Measurements from ENCODE around the gene PTPN3. TPM values are rescaled to one million over a fixed set of nuclear protein-coding genes. Genes with fewer than 3 reads are reported as not detected.
A peak's percentile ranks its signal among the peaks of the same experiment; 100 is the strongest.

PTPN3 gene
- total RNA-seq, 2 donors from 2014 or later: 2.7 to 4.6 TPM

DNA sequence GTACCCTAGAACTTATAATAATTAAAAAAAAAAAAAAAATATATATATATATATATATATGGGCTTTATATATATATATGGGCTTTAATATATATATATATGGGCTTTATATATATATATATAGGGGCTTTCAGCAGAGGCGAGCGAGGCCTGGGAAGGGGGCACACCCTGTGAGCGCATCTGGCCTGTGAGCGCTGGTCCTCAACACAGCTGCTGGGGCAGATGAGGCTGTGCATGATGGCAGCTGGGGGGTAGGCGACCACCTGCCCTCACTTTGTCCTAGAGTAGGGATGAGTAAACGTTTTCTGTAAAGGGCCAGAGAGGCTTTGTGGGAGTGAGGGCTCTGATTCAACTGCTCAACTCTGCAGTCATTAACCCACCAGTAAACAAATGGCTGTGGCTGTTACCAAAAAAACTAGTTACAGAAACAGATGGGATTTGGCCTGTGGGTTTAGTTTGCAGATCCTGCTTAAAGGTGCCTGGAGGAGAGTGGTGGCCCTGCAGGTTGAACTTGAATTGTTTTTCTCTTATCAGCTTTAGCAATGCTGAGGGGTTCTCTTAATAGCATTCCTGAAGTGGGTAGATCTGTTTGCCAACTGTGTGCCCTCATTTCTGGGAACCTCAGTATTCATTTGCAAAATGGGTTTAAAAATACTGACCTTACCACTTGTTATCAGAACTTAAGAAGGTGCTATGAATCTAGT is 89.2 kb downstream of the PTPN3 start:
- no peaks in the 10 kb centered on the region for H3K36me3 Mint-ChIP-seq (ENCODE audit: low read depth)
- H3K4me1 Mint-ChIP-seq: peaks cover 18% of the 10 kb centered on the region
- H3K27me3 Mint-ChIP-seq (ENCODE audit: insufficient read depth): no peaks in the 10 kb centered on the region
- no peaks in the 10 kb centered on the region for H3K4me1 ChIP-seq (ENCODE audit: control insufficient read depth, insufficient read depth, low read length)
- H3K27me3 ChIP-seq (ENCODE audit: control insufficient read depth, insufficient read depth, low read length, poor library complexity, severe bottlenecking): no peaks in the 10 kb centered on the region
- H3K4me3 Mint-ChIP-seq: no peak overlapping the region
- H3K9me3 Mint-ChIP-seq: no peaks in the 10 kb centered on the region
- no peak overlapping the region for H3K4me3 ChIP-seq (ENCODE audit: low read length)
- no peak overlapping the region for H3K27ac ChIP-seq (ENCODE audit: low read depth, low read length)
- H3K27ac Mint-ChIP-seq: peak overlapping the region; percentile 75
- peak; percentile 57 for TF ChIP-seq CTCF (conservative IDR thresholded peaks at IDR 0.05)
- H3K36me3 ChIP-seq (ENCODE audit: control insufficient read depth, insufficient read depth, low read length): no peaks in the 10 kb centered on the region
- H3K9ac ChIP-seq (ENCODE audit: extremely low read depth, low read length, poor library complexity, severe bottlenecking): no peak overlapping the region
- DNase-seq: no peak
- WGBS, 2 experiments (ENCODE audit: insufficient coverage in 1 of 2, insufficient read length in 1 of 2): 78% methylated on average over 6 of the region's 6 CpGs; no CpG with 5 or more reads in 1 of the 2 experiments
- no peaks in the 10 kb centered on the region for H3K9me3 ChIP-seq (ENCODE audit: control insufficient read depth, low read length)

DNA sequence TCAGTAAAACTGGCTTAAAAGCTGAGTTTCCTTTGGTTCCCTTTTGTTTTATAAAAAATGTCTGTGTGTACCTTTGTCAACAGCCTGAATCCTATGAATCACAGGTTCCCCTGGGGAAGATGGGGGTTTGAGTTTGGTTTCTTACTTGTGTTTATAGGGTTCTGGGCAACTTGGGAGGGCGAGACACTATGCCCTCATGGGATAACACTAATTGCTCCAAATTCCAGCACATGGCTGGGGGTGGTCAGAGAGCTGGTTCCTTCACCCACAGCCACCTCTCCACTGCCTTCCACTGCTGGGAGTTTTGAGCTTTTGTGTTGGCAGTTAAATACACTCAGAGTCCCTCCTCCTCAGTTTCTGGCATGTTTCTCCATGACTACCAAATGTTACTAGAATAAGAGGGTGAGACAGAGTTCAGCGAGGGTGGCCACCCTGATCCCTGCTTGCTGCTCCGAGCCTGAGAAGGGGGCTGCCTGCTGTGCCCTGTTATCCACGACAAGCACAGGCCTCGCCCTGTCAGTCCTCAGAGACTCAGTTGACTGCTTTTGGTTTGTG is 94.3 kb downstream of the PTPN3 start:
- Histone ChIP-seq H3K9me3 (ENCODE audit: control insufficient read depth, low read length) (no peaks in the 10 kb centered on the region), H3K4me1 (ENCODE audit: control insufficient read depth, insufficient read depth, low read length) (no peaks in the 10 kb centered on the region), H3K36me3 (ENCODE audit: control insufficient read depth, insufficient read depth, low read length) (no peaks in the 10 kb centered on the region), H3K4me3 (ENCODE audit: low read length) (no peak overlapping the region), H3K9ac (ENCODE audit: extremely low read depth, low read length, poor library complexity, severe bottlenecking) (no peak overlapping the region), H3K27ac (ENCODE audit: low read depth, low read length) (no peak overlapping the region), H3K27me3 (ENCODE audit: control insufficient read depth, insufficient read depth, low read length, poor library complexity, severe bottlenecking) (no peaks in the 10 kb centered on the region)
- Mint-ChIP-seq H3K36me3 (ENCODE audit: low read depth) (no peaks in the 10 kb centered on the region), H3K4me1 (peaks cover 5% of the 10 kb centered on the region), H3K27me3 (ENCODE audit: insufficient read depth) (no peaks in the 10 kb centered on the region), H3K4me3 (no peak overlapping the region), H3K27ac (no peak overlapping the region), H3K9me3 (no peaks in the 10 kb centered on the region)
- DNase-seq: no peak
- no peak for TF ChIP-seq CTCF (conservative IDR thresholded peaks at IDR 0.05)
- 82 to 87% methylated on average over 4 to 5 of the region's 5 CpGs for WGBS, 2 experiments (ENCODE audit: insufficient coverage in 1 of 2, insufficient read length in 1 of 2)

GRCh38 chr9:109403116-109403515 is 95.0 kb downstream of the PTPN3 start:
- TF ChIP-seq CTCF (conservative IDR thresholded peaks at IDR 0.05): no peak

More at GRCh38 chr9:109403116-109403515, 95.0 kb downstream of the PTPN3 start:
- no peak overlapping the region for H3K27ac ChIP-seq (ENCODE audit: low read depth, low read length)
- Mint-ChIP-seq H3K4me3 (no peak overlapping the region), H3K4me1 (peaks cover 4% of the 10 kb centered on the region), H3K9me3 (no peaks in the 10 kb centered on the region), H3K36me3 (ENCODE audit: low read depth) (no peaks in the 10 kb centered on the region), H3K27ac (no peak overlapping the region), H3K27me3 (ENCODE audit: insufficient read depth) (no peaks in the 10 kb centered on the region)
- H3K9ac ChIP-seq (ENCODE audit: extremely low read depth, low read length, poor library complexity, severe bottlenecking): no peak overlapping the region
- no peaks in the 10 kb centered on the region for H3K9me3 ChIP-seq (ENCODE audit: control insufficient read depth, low read length)
- no peaks in the 10 kb centered on the region for H3K4me1 ChIP-seq (ENCODE audit: control insufficient read depth, insufficient read depth, low read length)
- no peaks in the 10 kb centered on the region for H3K36me3 ChIP-seq (ENCODE audit: control insufficient read depth, insufficient read depth, low read length)
- no peak for DNase-seq
- H3K4me3 ChIP-seq (ENCODE audit: low read length): no peak overlapping the region
- no peaks in the 10 kb centered on the region for H3K27me3 ChIP-seq (ENCODE audit: control insufficient read depth, insufficient read depth, low read length, poor library complexity, severe bottlenecking)
- 81% methylated on average over 2 of the region's 2 CpGs; no CpG with 5 or more reads in 1 of the 2 experiments for WGBS, 2 experiments (ENCODE audit: insufficient coverage in 1 of 2, insufficient read length in 1 of 2)

Measured in endodermal cell (in vitro differentiated cells).